HG03060 (cell line): ENCODE measurements around the gene RASSF4.

Experiments
- ATAC-seq: cut with Tn5 transposase; IDR thresholded peaks from one replicate; pipeline ENCODE4 v1.9.1; 2021; ENCODE audit warnings: low read depth, moderate number of reproducible peaks; ENCODE audit not compliant: unreplicated experiment

RASSF4 gene

GRCh38 chr10:44926751-44927351, 32.8 kb upstream of the RASSF4 start:
- ATAC-seq = no peak

GRCh38 chr10:44927352-44927751, 32.2 kb upstream of the RASSF4 start:
- no peak for ATAC-seq

GRCh38 chr10:44928462-44928861, 31.1 kb upstream of the RASSF4 start:
- ATAC-seq = no peak

GRCh38 chr10:44929356-44930255, 30.0 kb upstream of the RASSF4 start:
- no peak for ATAC-seq

GRCh38 chr10:44930904-44931620, 28.5 kb upstream of the RASSF4 start:
- ATAC-seq = no peak

- no peak for ATAC-seq
Observed at GRCh38 chr10:44931621-44932516, 27.7 kb upstream of the RASSF4 start.

- ATAC-seq = peak; percentile 84
Observed at GRCh38 chr10:44932517-44933450, 26.8 kb upstream of the RASSF4 start.

- ATAC-seq = no peak
Observed at GRCh38 chr10:44933451-44934321, 25.9 kb upstream of the RASSF4 start.

GRCh38 chr10:44934416-44935200, 25.0 kb upstream of the RASSF4 start:
- no peak for ATAC-seq

GRCh38 chr10:44935201-44935965, 24.2 kb upstream of the RASSF4 start:
- no peak for ATAC-seq

GRCh38 chr10:44935966-44936295, 23.7 kb upstream of the RASSF4 start:
- no peak for ATAC-seq

GRCh38 chr10:44936314-44936975, 23.2 kb upstream of the RASSF4 start:
- no peak for ATAC-seq

GRCh38 chr10:44937196-44938005, 22.2 kb upstream of the RASSF4 start:
- ATAC-seq = no peak

- ATAC-seq = no peak
Observed at GRCh38 chr10:44938956-44939355, 20.6 kb upstream of the RASSF4 start.

GRCh38 chr10:44939691-44940401, 19.8 kb upstream of the RASSF4 start:
- no peak for ATAC-seq
